Glomerular endothelial cell (primary cell): ENCODE results near the gene C1S. TPM values are rescaled to one million over a fixed set of nuclear protein-coding genes. Genes with fewer than 3 reads are reported as not detected.

Experiments
- DNase-seq: peaks from one replicate; pipeline ENCODE4 v3.0.0-alpha.2; 2011; ENCODE audit warnings: low read depth, low spot score; ENCODE audit errors: extremely low read depth
- total RNA-seq: library from RNA; depleted of rRNA; stranded (reverse); fragments of >200 nt; gene quantifications from 2 replicates; pipeline ENCODE4 v1.2.3, GENCODE V29; 2015

Gene C1S
- total RNA-seq, 1 donor from 2014 or later: 0.64 TPM

GRCh38 chr12:7075518-7075917 lies 15.0 kb downstream of the C1S start:
- DNase-seq: no peak

- DNase-seq: no peak
These were observed 15.4 kb downstream of the C1S start for GRCh38 chr12:7075939-7076338.

- DNase-seq: no peak
These were observed 16.0 kb downstream of the C1S start for GRCh38 chr12:7076493-7076892.

- DNase-seq: no peak
These were observed 17.6 kb downstream of the C1S start for GRCh38 chr12:7078163-7078562.

GRCh38 chr12:7079826-7080125 lies 19.3 kb downstream of the C1S start:
- DNase-seq: no peak

- no peak for DNase-seq
These were observed 20.5 kb downstream of the C1S start for GRCh38 chr12:7081037-7081436.

- no peak for DNase-seq
These were observed 22.6 kb downstream of the C1S start for GRCh38 chr12:7083125-7083524.

- DNase-seq: no peak
These were observed 28.8 kb downstream of the C1S start for GRCh38 chr12:7089196-7089871.

- DNase-seq: no peak
These were observed 29.9 kb downstream of the C1S start for GRCh38 chr12:7090222-7090998.

- DNase-seq: no peak
These were observed 30.7 kb downstream of the C1S start for GRCh38 chr12:7091171-7091570.

GRCh38 chr12:7091660-7092228 lies 31.2 kb downstream of the C1S start:
- no peak for DNase-seq

GRCh38 chr12:7092229-7092985 lies 31.9 kb downstream of the C1S start, which contains the start of gene C1R:
Gene C1R (minus strand): TSS chr12:7092445. CDS start chr12:7092388, 57 bp downstream.
- no peak for DNase-seq

- no peak for DNase-seq
These were observed 32.5 kb downstream of the C1S start for GRCh38 chr12:7092986-7093460.

GRCh38 chr12:7093486-7093885 lies 33.0 kb downstream of the C1S start:
- DNase-seq: no peak

GRCh38 chr12:7093892-7094291 lies 33.4 kb downstream of the C1S start:
- no peak for DNase-seq

- DNase-seq: no peak
These were observed 35.8 kb downstream of the C1S start for GRCh38 chr12:7096006-7096932.

GRCh38 chr12:7096979-7097378 lies 36.5 kb downstream of the C1S start:
- no peak for DNase-seq

- DNase-seq: no peak
These were observed 38.9 kb downstream of the C1S start for GRCh38 chr12:7099290-7099996.

GRCh38 chr12:7100239-7100638 lies 39.7 kb downstream of the C1S start:
- DNase-seq: no peak
